GM18511 (cell line): ENCODE results near the gene PFDN2.

ENCODE experiments used
- ATAC-seq: cut with Tn5 transposase; IDR thresholded peaks from one replicate; pipeline ENCODE4 v1.9.1; 2021; ENCODE audit warnings: mild to moderate bottlenecking, moderate library complexity; ENCODE audit not compliant: unreplicated experiment

The PFDN2 gene, protein sequence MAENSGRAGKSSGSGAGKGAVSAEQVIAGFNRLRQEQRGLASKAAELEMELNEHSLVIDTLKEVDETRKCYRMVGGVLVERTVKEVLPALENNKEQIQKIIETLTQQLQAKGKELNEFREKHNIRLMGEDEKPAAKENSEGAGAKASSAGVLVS

DNA sequence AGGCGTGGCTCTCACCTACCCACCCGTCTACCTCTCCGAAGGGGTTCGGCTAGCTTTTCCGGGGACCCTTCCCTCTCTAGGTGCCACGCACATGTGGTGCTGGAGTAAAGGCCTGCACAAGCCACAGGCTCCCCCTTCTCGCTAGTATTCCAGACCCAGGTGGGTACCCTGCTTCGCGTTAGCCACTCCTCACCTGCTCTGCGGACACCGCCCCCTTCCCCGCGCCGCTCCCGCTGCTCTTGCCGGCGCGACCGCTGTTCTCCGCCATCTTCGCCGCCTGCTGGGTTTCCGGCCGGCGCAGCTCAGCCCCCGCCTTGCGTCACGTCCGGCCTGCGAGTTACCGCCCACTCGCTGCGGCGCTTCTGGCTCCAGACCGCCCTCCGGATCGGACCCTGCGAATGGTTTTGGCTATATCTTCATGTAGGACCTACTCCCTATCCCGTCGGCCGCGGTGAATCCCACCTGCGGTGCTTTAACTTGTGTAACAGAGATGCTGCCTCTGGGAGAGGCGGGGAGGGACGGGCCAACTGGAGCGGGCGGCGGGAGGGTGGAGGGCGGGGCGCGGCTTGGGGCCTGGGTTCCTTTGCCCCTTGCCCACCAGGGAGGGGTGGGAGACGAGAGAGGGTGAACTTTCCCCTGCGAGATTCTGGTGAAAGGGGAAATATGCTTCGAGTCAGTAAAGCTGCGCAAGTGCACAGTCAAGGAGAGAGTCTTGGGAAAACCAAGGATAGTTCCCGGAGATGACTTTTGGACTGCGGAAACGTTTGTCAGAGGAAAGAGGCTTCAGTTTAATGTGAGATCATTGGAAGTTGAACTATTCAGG is at the start of gene PFDN2, which contains the start of gene NIT1:
PFDN2 (minus strand) TSS at position 279 of the 823 bp plus-strand sequence; CDS start at position 268, 11 bp downstream.
NIT1 (plus strand) TSS at position 347 of the 823 bp plus-strand sequence; CDS start at position 419, 72 bp downstream.
- ATAC-seq = peak; percentile 90

DNA sequence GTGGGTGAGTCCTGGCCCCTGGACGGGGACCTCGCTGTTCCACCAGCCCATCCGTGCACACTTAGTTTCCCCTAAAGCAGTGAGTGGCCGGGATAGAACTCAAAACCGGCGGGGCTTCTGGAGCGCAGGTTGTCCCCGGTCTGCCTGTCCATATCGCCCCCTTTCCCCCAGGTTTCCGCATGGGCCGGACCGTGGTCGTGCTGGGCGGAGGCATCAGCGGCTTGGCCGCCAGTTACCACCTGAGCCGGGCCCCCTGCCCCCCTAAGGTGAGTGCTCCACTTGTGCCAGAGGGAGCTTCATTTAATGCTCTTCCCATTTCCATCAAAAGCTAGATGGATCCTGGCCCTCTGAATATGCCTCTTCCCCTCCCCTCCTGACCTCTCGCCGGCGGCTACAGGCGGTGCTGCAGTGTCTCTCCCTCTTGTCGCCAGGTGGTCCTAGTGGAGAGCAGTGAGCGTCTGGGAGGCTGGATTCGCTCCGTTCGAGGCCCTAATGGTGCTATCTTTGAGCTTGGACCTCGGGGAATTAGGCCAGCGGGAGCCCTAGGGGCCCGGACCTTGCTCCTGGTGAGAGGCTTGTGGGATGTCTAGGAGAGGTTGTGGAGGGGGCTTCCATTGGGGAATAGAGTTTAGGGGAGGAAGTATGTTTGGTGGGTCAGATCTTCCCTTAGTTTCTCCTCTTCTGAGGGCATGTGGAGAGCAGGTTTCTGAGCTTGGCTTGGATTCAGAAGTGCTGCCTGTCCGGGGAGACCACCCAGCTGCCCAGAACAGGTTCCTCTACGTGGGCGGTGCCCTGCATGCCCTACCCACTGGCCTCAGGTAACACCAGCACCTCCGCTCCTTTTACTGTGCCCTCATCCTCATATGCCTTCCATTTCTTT is 49.1 kb upstream of the PFDN2 start:
- ATAC-seq = no peak

DNA sequence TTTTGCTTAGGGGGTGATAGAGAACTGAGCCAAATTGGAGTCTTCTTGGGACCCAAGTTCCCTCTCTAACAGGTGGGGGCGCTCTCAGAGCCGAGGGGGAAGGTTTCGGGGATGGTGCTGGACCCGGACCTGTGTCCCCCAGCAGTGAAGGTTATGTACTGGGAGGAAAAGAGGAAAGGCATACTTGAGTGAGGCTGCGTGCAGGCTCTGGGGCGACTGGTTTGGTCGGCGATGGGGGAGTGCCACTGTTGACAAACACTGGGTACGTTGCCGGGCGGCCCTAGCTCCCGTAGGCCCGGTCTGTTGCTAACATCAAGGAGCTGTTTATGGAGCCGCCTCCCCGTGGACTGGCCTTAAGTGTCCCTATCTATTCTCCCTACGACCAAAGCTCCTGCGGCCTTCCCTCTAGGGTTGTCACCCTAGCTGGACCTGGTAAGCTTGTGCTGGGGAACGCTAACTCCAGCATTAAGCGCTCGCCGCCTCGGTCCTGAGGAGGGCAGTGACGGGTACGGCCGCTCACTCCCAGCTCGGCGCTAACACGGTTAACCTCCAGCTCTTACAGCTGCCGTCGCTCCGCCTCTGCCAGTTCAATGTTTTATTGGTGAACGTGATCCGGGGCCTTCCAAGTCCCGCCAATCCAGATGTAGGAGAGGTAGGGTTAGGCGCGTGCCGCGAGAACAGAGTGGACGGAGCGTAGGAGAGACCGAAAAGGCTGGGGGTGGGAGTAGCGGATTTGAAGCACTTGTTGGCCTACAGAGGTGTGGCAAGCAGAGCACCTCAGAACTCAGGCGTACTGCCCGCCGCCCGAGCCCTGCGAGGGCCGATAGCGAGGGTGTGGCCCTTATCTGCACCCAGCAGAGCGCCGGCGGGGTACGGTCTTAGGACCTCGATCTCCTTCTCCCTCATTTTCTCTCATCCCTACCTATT is 48.2 kb upstream of the PFDN2 start, which contains the start of gene PPOX:
PPOX (plus strand) TSS at position 685 of the 927 bp plus-strand sequence. CDS start 422 bp downstream, outside the sequence.
- peak; percentile 94 for ATAC-seq

DNA sequence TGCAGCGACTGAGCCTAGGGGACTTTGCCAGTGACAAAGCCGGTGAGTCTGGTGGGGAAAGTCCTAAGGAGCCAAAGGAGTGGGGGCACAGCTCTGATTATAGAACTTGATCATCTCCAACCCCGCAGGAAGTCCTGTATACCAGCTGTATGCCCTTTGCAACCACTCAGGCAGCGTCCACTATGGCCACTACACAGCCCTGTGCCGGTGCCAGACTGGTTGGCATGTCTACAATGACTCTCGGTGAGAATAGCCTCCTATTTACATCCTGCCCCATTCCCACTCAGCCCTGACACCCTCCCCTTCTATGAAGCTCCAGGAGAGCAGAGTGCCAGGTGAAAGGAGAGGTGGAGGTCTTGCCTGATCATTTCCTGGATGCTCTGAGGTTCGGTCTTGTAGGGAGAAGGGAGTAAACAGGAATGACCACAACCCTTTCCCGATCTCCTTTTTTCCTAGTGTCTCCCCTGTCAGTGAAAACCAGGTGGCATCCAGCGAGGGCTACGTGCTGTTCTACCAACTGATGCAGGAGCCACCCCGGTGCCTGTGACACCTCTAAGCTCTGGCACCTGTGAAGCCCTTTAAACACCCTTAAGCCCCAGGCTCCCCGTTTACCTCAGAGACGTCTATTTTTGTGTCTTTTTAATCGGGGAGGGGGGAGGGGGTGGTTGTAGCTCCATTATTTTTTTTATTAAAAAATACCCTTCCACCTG is 47.2 kb upstream of the PFDN2 start:
- no peak for ATAC-seq

DNA sequence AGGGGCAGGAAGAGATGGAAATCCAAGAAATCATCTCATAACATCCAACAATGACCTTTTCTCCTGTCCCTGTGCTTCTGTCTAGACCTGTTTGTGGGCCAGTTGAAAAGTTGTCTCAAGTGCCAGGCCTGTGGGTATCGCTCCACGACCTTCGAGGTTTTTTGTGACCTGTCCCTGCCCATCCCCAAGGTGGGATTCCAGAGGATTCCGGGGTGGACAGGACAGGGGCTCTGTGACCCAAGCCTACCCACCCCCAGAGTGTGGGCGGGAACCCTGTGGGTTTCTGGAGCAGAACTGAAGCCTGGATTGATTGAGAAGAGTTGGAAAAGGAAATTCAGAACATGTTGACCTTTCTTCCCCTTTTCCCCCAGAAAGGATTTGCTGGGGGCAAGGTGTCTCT is 46.0 kb upstream of the PFDN2 start:
- ATAC-seq = no peak

DNA sequence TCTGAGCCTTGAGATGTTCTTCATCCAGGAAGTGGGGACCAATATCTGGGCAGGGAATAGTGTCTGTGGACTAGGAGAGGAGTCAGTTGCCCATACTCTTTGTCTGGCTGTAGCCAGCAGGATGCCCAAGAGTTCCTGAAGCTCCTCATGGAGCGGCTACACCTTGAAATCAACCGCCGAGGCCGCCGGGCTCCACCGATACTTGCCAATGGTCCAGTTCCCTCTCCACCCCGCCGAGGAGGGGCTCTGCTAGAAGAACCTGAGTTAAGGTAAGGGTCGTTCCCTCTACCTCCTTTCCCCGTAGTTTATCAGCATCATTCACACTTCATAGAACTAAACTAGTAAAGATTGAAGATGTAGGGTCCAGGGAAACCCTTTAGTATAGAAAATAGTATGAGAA is 45.0 kb upstream of the PFDN2 start:
- no peak for ATAC-seq

DNA sequence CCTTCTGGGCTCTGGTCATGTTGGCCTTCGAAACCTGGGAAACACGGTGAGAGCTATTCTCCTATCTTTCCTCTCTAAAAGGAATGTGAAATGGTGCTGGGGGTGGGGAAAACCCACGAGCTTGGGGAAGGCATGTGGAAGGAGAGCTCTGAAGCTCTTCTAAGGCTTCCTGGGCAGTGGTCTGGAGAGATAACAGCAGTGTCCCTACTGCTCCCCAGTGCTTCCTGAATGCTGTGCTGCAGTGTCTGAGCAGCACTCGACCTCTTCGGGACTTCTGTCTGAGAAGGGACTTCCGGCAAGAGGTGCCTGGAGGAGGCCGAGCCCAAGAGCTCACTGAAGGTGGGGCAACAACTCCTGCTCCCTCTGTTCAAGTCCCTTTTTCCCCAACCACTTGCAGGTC is 44.2 kb upstream of the PFDN2 start:
- no peak for ATAC-seq

DNA sequence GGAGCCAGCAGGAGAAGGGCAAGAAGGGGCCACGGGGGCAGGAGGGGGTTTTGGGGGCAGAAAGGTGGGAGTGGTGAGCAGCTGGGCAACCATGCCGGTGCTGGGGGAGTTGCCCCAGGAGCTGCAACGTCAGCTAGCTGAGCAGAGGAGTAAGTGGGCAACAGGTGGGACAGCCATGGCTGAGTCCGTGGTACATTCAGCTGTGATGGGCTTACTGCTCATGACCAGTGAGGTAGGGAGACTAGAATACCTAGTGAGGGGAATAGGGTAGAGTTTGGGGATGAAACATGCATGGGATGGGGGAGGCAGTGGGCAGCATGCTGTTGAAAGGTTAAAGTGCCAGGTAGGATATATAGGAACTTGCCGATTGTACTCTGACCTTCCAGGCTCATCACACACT is 43.8 kb upstream of the PFDN2 start:
- ATAC-seq = no peak

DNA sequence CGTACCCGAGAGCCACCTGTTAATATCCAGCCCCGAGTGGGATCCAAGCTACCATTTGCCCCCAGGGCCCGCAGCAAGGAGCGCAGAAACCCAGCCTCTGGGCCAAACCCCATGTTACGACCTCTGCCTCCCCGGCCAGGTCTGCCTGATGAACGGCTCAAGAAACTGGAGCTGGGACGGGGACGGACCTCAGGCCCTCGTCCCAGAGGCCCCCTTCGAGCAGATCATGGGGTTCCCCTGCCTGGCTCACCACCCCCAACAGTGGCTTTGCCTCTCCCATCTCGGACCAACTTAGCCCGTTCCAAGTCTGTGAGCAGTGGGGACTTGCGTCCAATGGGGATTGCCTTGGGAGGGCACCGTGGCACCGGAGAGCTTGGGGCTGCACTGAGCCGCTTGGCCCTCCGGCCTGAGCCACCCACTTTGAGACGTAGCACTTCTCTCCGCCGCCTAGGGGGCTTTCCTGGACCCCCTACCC is 42.9 kb upstream of the PFDN2 start:
- ATAC-seq = no peak

DNA sequence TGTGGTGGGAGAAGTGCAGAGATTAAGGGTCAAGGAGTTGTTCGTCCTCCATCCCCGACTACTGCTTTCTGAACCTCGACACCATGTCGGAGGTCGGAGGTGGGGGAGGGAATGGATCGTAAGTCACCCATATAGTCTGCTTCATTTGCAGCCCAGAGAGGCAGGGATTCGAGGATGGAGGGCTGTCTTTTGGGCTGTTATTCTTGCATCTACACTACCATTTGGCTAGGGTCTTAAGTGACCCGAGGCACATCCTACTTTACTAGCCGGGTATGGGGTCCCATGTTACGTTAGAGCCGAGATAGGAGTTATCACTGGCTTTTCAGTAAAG is 42.0 kb upstream of the PFDN2 start:
- no peak for ATAC-seq

DNA sequence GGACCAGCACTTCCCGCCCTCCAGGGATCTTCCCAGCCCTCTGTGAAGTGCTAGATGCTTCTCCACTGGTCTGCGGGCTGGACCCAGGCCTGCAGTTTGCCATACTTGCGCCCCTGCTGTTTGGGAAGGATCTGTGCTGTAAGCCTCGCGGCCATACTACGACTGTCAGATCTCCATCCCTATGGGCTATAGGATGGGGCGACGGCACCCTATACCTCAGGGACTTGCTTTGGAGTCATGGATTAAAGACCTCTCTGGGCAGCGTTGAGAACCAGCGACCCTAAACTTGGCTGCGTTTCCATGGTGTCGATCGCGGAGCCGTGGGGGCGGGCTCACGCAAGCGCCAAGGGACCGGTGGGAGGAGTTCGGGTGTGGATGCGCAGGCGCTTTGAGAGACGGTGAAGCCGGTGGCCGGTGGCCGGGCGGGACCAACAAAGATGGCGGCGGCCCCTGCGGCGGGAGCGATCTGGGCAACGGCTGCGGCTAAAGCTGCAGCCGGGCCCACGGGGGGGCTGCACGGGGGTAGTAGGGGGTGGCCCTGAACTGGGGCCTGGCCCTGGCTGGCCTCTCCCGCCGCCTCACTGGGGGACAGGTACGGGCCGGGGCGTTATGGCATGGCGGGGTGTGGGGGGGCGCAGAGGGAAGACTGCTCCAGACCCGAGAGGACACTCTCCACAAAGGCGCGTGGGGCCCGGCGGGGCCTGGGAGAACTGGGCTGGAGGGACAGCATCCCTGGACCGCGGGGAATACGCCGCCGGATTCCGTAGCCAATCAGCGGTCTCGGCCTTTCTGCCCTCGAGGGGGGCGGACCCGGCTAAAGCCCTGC is 41.5 kb upstream of the PFDN2 start, which contains the start of gene USP21:
USP21 (plus strand) TSS at position 414 of the 826 bp plus-strand sequence. CDS start 1,141 bp downstream, outside the sequence.
- ATAC-seq = peak; percentile 92

DNA sequence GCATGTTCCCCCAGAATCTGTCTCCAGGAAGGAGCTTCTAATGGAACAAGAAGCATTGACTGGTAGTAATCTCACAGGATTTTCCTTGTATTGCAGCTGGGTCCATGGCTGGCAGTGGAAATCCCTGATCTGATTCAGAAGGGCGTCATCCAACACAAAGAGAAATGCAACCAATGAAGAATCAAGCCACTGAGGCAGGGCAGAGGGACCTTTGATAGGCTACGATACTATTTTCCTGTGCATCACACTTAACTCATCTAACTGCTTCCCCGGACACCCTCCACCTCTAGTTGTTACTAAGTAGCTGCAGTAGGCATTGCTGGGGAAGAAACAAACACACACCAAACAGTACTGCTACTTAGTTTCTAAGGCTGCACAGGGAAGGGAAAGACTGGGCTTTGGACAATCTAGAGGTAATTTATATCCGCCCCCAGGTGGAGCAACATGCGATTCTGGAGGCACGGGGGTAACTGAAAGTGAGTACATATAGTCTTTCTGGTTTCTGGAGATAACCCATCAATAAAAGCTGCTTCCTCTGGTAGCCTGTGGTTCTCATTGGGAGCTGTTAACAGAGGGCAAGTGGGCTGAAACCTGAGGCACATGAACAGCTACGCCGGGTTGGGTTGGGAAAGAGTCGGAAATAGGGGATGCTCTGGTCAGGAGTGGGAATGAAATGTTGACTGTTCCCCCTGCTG is 40.6 kb upstream of the PFDN2 start:
- no peak for ATAC-seq

DNA sequence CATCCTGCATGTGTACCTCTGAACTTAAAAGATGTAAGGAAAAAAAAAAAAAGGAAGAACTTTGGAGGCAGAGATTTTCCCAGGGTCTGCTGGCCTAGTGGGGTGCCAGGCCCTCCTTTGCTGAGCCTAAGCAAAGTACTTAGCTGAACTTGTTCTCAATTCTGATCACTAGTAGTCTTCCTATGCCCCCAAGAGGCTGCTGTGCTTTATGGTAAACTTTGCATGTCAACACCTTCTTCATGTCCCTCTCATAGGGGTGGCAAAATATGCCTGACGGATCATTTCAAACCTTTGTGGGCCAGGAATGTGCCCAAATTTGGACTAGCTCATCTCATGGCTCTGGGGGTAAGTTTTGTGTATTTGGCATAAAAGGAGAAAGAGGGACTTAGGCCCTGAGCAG is 40.0 kb upstream of the PFDN2 start:
- ATAC-seq = no peak

DNA sequence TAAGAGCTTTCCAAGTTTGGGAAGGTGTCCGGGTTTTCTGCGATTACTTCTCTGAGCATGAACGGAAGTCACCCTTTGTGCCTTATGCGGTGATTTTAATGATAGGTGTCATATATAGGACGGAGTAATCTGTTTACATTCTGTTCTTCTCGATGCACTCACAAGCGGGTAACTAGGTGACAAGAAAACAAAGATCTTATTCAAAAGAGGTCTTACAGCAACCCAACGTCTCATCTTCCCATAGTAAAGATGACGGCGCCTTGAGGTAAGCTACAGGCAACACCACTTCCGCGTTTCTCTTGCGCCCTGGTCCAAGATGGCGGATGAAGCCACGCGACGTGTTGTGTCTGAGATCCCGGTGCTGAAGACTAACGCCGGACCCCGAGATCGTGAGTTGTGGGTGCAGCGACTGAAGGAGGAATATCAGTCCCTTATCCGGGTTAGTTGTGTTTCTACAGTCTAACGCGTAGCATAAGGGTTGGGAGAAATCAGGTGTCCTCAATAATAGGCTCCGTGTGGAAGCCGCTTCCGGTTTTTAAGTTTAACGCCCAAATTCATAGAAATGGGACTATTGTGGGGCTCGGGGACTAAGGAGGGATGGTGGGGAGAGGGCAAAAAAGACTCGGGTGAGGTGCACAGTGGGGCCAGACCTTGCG is 36.0 kb upstream of the PFDN2 start, which contains the start of gene UFC1:
UFC1 (plus strand) TSS at position 297 of the 656 bp plus-strand sequence; CDS start at position 317, 20 bp downstream.
- peak; percentile 92 for ATAC-seq

DNA sequence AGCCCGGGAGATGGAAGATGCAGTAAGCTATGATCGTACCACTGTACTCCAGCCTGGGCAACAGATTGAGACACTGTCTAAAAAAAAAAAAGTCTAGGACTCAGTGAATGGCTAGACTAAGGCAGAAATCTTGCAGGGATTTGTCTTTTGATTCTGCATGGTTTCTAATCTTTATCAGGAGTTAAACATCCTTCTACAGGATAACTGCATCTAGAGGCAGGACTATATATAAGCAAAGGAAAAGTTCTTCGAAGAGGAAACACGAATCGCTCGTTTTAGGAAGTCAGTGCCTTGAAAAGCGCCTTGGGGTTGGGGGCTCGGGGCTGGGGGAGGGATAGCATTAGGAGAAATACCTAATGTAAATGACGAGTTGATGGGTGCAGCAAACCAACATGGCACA is 35.3 kb upstream of the PFDN2 start:
- peak; percentile 13 for ATAC-seq

DNA sequence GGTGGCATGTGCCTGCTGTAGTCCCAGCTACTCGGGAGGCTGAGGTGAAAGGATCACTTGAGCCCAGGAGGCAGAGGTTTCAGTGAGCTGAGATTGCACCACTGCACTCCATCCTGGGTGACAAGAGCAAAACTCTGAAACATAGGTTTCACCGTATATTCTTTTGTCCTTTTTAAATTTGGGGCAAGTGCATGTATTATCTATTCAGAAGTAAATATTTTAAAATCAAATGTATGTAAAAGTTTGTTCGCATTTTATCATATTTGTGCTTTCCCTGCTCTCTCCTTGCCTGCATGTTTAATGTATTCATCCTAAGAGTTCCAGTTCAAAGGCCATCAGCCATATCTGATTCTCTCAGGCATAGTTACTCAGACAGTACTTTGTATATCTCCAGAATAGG is 28.0 kb upstream of the PFDN2 start:
- no peak for ATAC-seq

DNA sequence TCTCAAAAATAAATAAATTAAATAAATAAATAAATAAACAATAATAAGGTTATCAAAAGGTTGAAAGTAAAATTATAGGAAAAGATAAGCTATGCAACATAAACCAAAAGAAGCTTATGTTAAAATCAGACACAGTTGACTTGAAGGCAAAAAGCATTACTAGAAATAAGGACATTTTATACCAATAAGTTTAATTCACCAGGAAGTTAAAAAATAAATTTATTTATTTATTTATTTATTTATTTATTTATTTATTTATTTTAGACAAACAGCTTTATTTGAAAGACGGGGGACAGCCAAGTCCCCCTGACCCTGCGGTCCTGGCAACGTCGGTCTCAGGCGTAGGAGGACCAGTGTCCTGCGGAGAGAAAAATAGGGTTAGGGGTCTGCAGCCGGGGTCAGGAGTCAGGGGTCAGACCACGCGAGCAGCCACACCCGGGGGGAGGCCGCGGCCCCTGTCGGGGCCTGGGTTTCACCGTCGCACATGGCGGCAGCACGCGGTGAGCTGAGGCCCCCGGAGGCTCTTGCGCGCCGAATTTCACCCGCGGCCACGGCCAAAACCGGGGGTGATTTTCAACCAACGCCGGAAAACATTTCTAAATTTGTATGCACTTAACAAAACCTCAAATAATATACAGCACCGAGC is 23.0 kb upstream of the PFDN2 start:
- no peak for ATAC-seq
